Inflammatory macrophage treated with lipopolysaccharide for 4 hours (primary cell): ENCODE data around the gene SLC16A4.
A peak's percentile ranks its signal among the peaks of the same experiment; 100 is the strongest.

Experiments
- DNase-seq: peaks from one replicate; pipeline ENCODE4 v3.0.0-alpha.2; 2020

Gene SLC16A4

GRCh38 chr1:110355321-110355720, 35.5 kb downstream of the SLC16A4 start:
- no peak for DNase-seq

GRCh38 chr1:110350360-110350759, 40.5 kb downstream of the SLC16A4 start:
- DNase-seq: no peak

GRCh38 chr1:110348771-110349170, 42.1 kb downstream of the SLC16A4 start:
- DNase-seq: no peak

- no peak for DNase-seq
These were observed 42.8 kb downstream of the SLC16A4 start for GRCh38 chr1:110348050-110348449.

GRCh38 chr1:110347182-110347893, 43.5 kb downstream of the SLC16A4 start:
- DNase-seq: no peak

- DNase-seq: no peak
These were observed 44.1 kb downstream of the SLC16A4 start for GRCh38 chr1:110346690-110347089.

GRCh38 chr1:110345480-110345879, 45.3 kb downstream of the SLC16A4 start:
- no peak for DNase-seq

- no peak for DNase-seq
These were observed 46.7 kb downstream of the SLC16A4 start for GRCh38 chr1:110344152-110344551.

GRCh38 chr1:110343249-110343648, 47.6 kb downstream of the SLC16A4 start:
- no peak for DNase-seq

GRCh38 chr1:110341872-110342331, 48.9 kb downstream of the SLC16A4 start:
- DNase-seq: no peak

- DNase-seq: no peak
These were observed 49.5 kb downstream of the SLC16A4 start for GRCh38 chr1:110341146-110341871.

GRCh38 chr1:110340207-110340468, 50.7 kb downstream of the SLC16A4 start:
- no peak for DNase-seq

- peak; percentile 49 for DNase-seq
These were observed 51.2 kb downstream of the SLC16A4 start for GRCh38 chr1:110339407-110340206.

GRCh38 chr1:110338886-110339406, 51.9 kb downstream of the SLC16A4 start, which contains the start of gene RBM15:
RBM15 (plus strand) TSS chr1:110339377; CDS start chr1:110339406, 29 bp downstream.
- peak; percentile 100 for DNase-seq

- DNase-seq: peak; percentile 90
These were observed 52.4 kb downstream of the SLC16A4 start for GRCh38 chr1:110338309-110338885.

- peak; percentile 46 for DNase-seq
These were observed 53.0 kb downstream of the SLC16A4 start for GRCh38 chr1:110337704-110338308.

GRCh38 chr1:110336300-110337039, 54.4 kb downstream of the SLC16A4 start:
- no peak for DNase-seq

GRCh38 chr1:110335265-110335664, 55.6 kb downstream of the SLC16A4 start:
- DNase-seq: no peak

- DNase-seq: no peak
These were observed 62.1 kb downstream of the SLC16A4 start for GRCh38 chr1:110328700-110329099.

- DNase-seq: no peak
These were observed 62.6 kb downstream of the SLC16A4 start for GRCh38 chr1:110328274-110328673.

GRCh38 chr1:110326826-110327225, 64.0 kb downstream of the SLC16A4 start:
- DNase-seq: no peak

- no peak for DNase-seq
These were observed 66.2 kb downstream of the SLC16A4 start for GRCh38 chr1:110324667-110325066.
